HEK293 (cell line): ENCODE measurements around the gene ATXN2.
A peak's percentile ranks its signal among the peaks of the same experiment; 100 is the strongest.

Experiments used
- IKZF3 ChIP-seq: fragments of 450-650 bp; IDR thresholded peaks from 2 replicates; pipeline ENCODE4 v1.5.0; 2018; ENCODE audit warnings: missing biosample characterization, mild to moderate bottlenecking, missing genetic modification characterization, moderate library complexity
- MEIS1 ChIP-seq: sonication (generic); formaldehyde crosslinking; IDR thresholded peaks from 2 replicates; pipeline ENCODE4 v1.8.1; 2022; ENCODE audit warnings: missing genetic modification reagents, mild to moderate bottlenecking, borderline replicate concordance
- OSR2 ChIP-seq: fragments of 450-650 bp; formaldehyde crosslinking; IDR thresholded peaks from 2 replicates; pipeline ENCODE4 v1.5.1; 2016; ENCODE audit warnings: missing biosample characterization, missing genetic modification characterization
- TCF7L2 ChIP-seq: IDR thresholded peaks from 2 replicates; pipeline ENCODE4 v1.6.1; 2011; ENCODE audit warnings: low read depth, mild to moderate bottlenecking, inconsistent platforms, low read length, moderate library complexity, borderline replicate concordance
- ZBTB17 ChIP-seq: fragments of 450-650 bp; formaldehyde crosslinking; IDR thresholded peaks from 2 replicates; pipeline ENCODE4 v1.5.1; 2016; ENCODE audit warnings: missing biosample characterization, missing genetic modification characterization
- ZIC2 ChIP-seq: fragments of 450-650 bp; formaldehyde crosslinking; IDR thresholded peaks from 2 replicates; pipeline ENCODE4 v1.5.1; 2016; ENCODE audit warnings: missing biosample characterization, missing genetic modification characterization
- ZNF146 ChIP-seq: fragments of 450-650 bp; formaldehyde crosslinking; IDR thresholded peaks from 2 replicates; pipeline ENCODE4 v1.5.1; 2016; ENCODE audit warnings: missing biosample characterization, missing genetic modification characterization
- ZNF16 ChIP-seq: fragments of 450-650 bp; formaldehyde crosslinking; IDR thresholded peaks from 2 replicates; pipeline ENCODE4 v1.5.1; 2016; ENCODE audit warnings: low read depth, missing biosample characterization, missing genetic modification characterization
- ZNF214 ChIP-seq: fragments of 450-650 bp; formaldehyde crosslinking; IDR thresholded peaks from 2 replicates; pipeline ENCODE4 v1.5.1; 2017; ENCODE audit warnings: missing biosample characterization, mild to moderate bottlenecking, missing genetic modification characterization, borderline replicate concordance
- ZNF223 ChIP-seq: fragments of 450-650 bp; formaldehyde crosslinking; IDR thresholded peaks from 2 replicates; pipeline ENCODE4 v1.5.1; 2016; ENCODE audit warnings: missing biosample characterization, missing genetic modification characterization
- ZNF37A ChIP-seq: fragments of 450-650 bp; IDR thresholded peaks from 2 replicates; pipeline ENCODE4 v1.5.1; 2018; ENCODE audit warnings: missing biosample characterization, missing genetic modification characterization
- ZNF433 ChIP-seq: fragments of 450-650 bp; formaldehyde crosslinking; IDR thresholded peaks from 2 replicates; pipeline ENCODE4 v1.5.1; 2016; ENCODE audit warnings: missing biosample characterization, missing genetic modification characterization, low read depth
- ZNF658 ChIP-seq: fragments of 450-650 bp; formaldehyde crosslinking; IDR thresholded peaks from 2 replicates; pipeline ENCODE4; 2016; ENCODE audit warnings: missing biosample characterization, missing genetic modification characterization
- ZNF785 ChIP-seq: fragments of 450-650 bp; formaldehyde crosslinking; IDR thresholded peaks from 2 replicates; pipeline ENCODE4 v1.5.1; 2016; ENCODE audit warnings: missing biosample characterization, missing genetic modification characterization
- TF ChIP-seq, protein P1 (sequence below): fragments of 450-650 bp; formaldehyde crosslinking; IDR thresholded peaks from 2 replicates; pipeline ENCODE4 v1.5.1; 2016; ENCODE audit warnings: missing biosample characterization, missing genetic modification characterization
- TF ChIP-seq, protein P2 (sequence below): fragments of 450-650 bp; formaldehyde crosslinking; IDR thresholded peaks from 2 replicates; pipeline ENCODE4 v1.5.1; 2016; ENCODE audit warnings: missing biosample characterization, missing genetic modification characterization
- TF ChIP-seq, protein P3 (sequence below): fragments of 450-650 bp; formaldehyde crosslinking; IDR thresholded peaks from 2 replicates; pipeline ENCODE4 v1.5.1; 2016; ENCODE audit warnings: missing biosample characterization, missing genetic modification characterization
- TF ChIP-seq, protein P4 (sequence below): fragments of 450-650 bp; formaldehyde crosslinking; IDR thresholded peaks from 2 replicates; pipeline ENCODE4 v1.5.1; 2016; ENCODE audit warnings: missing biosample characterization, missing genetic modification characterization
- TF ChIP-seq, protein P5 (sequence below): sonication (generic); formaldehyde crosslinking; IDR thresholded peaks from 2 replicates; pipeline ENCODE4 v1.8.1; 2022; ENCODE audit warnings: mild to moderate bottlenecking, moderate library complexity, missing genetic modification reagents
- TF ChIP-seq, protein P6 (sequence below): fragments of 450-650 bp; formaldehyde crosslinking; IDR thresholded peaks from 2 replicates; pipeline ENCODE4 v1.5.1; 2016; ENCODE audit warnings: missing biosample characterization, missing genetic modification characterization
- TF ChIP-seq, protein P7 (sequence below): fragments of 450-650 bp; formaldehyde crosslinking; IDR thresholded peaks from 2 replicates; pipeline ENCODE4 v1.5.1; 2016; ENCODE audit warnings: missing biosample characterization, missing genetic modification characterization

The ATXN2 gene

DNA sequence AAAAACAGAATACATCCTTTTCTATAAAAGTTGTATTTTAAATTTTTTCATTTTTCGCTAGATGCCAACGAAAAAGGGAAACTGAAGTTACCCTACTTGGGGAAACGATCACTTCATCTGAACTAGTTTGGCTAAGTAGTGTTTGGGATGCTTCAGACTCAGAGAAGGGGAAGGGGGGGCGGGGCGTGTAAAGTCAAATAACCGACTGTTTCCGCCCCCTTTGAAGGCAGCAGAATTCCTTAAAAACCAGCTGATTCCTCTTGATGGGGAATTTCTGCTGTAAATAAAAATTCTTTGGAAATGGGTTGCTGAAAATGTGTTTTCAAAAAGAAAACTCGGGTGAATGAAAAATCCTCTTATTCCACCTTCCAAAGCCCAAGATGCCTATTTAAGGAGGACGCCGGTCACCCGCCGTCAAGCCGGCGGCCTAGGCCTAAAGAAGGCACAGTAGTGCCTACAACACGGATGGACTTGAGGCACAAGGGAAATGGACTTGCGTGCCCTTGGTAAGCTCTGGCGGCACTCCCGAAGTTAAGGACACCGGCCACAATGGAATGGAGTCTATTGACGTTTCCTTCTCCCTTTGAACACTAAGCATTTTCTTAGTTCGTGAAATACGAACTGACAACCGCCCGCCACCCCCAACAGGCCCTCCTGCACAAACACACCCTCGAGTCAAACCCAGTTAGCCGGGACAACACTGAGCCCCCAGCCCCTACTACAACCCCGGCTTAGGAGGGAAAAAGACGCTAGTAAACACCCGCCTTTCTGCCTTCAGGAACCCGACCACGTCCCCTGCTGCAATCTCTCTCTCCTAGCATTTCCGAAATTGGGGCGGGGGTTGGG, 1.9 kb downstream of the ATXN2 start (continued):
- TF ChIP-seq, protein P1, sequence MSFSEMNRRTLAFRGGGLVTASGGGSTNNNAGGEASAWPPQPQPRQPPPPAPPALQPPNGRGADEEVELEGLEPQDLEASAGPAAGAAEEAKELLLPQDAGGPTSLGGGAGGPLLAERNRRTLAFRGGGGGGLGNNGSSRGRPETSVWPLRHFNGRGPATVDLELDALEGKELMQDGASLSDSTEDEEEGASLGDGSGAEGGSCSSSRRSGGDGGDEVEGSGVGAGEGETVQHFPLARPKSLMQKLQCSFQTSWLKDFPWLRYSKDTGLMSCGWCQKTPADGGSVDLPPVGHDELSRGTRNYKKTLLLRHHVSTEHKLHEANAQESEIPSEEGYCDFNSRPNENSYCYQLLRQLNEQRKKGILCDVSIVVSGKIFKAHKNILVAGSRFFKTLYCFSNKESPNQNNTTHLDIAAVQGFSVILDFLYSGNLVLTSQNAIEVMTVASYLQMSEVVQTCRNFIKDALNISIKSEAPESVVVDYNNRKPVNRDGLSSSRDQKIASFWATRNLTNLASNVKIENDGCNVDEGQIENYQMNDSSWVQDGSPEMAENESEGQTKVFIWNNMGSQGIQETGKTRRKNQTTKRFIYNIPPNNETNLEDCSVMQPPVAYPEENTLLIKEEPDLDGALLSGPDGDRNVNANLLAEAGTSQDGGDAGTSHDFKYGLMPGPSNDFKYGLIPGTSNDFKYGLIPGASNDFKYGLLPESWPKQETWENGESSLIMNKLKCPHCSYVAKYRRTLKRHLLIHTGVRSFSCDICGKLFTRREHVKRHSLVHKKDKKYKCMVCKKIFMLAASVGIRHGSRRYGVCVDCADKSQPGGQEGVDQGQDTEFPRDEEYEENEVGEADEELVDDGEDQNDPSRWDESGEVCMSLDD, result no peak
- TF ChIP-seq ZBTB17 (tag by site-specific recombination) (peak; percentile 79; the same call in 1 of the 2 replicates), ZNF658 (tag by site-specific recombination) (no peak), ZNF223 (tag by site-specific recombination) (no peak), TCF7L2 (no peak), ZNF37A (tag by site-specific recombination) (no peak), OSR2 (tag by site-specific recombination) (no peak), ZIC2 (tag by site-specific recombination) (no peak; the same call in 1 of the 2 replicates), ZNF16 (no peak), ZNF433 (tag by site-specific recombination) (no peak), ZNF785 (no peak), ZNF214 (tag by site-specific recombination) (no peak), ZNF146 (no peak), IKZF3 (tag by site-specific recombination) (peak; percentile 72), MEIS1 (CRISPR knock-in tag) (no peak)
- TF ChIP-seq, protein P2, sequence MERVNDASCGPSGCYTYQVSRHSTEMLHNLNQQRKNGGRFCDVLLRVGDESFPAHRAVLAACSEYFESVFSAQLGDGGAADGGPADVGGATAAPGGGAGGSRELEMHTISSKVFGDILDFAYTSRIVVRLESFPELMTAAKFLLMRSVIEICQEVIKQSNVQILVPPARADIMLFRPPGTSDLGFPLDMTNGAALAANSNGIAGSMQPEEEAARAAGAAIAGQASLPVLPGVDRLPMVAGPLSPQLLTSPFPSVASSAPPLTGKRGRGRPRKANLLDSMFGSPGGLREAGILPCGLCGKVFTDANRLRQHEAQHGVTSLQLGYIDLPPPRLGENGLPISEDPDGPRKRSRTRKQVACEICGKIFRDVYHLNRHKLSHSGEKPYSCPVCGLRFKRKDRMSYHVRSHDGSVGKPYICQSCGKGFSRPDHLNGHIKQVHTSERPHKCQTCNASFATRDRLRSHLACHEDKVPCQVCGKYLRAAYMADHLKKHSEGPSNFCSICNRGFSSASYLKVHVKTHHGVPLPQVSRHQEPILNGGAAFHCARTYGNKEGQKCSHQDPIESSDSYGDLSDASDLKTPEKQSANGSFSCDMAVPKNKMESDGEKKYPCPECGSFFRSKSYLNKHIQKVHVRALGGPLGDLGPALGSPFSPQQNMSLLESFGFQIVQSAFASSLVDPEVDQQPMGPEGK (tag by site-specific recombination), result no peak
- TF ChIP-seq, protein P3, sequence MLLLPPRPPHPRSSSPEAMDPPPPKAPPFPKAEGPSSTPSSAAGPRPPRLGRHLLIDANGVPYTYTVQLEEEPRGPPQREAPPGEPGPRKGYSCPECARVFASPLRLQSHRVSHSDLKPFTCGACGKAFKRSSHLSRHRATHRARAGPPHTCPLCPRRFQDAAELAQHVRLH (tag by site-specific recombination), result peak; percentile 26; the same call in 1 of the 2 replicates
- TF ChIP-seq, protein P4, sequence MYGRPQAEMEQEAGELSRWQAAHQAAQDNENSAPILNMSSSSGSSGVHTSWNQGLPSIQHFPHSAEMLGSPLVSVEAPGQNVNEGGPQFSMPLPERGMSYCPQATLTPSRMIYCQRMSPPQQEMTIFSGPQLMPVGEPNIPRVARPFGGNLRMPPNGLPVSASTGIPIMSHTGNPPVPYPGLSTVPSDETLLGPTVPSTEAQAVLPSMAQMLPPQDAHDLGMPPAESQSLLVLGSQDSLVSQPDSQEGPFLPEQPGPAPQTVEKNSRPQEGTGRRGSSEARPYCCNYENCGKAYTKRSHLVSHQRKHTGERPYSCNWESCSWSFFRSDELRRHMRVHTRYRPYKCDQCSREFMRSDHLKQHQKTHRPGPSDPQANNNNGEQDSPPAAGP (tag by site-specific recombination), result 0 out of 2 replicates have a peak, but pooled peaks have one; percentile 19
- TF ChIP-seq, protein P5, sequence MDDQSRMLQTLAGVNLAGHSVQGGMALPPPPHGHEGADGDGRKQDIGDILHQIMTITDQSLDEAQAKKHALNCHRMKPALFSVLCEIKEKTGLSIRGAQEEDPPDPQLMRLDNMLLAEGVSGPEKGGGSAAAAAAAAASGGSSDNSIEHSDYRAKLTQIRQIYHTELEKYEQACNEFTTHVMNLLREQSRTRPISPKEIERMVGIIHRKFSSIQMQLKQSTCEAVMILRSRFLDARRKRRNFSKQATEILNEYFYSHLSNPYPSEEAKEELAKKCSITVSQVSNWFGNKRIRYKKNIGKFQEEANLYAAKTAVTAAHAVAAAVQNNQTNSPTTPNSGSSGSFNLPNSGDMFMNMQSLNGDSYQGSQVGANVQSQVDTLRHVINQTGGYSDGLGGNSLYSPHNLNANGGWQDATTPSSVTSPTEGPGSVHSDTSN, result no peak
- TF ChIP-seq, protein P6, sequence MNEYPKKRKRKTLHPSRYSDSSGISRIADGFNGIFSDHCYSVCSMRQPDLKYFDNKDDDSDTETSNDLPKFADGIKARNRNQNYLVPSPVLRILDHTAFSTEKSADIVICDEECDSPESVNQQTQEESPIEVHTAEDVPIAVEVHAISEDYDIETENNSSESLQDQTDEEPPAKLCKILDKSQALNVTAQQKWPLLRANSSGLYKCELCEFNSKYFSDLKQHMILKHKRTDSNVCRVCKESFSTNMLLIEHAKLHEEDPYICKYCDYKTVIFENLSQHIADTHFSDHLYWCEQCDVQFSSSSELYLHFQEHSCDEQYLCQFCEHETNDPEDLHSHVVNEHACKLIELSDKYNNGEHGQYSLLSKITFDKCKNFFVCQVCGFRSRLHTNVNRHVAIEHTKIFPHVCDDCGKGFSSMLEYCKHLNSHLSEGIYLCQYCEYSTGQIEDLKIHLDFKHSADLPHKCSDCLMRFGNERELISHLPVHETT (tag by site-specific recombination), result 0 out of 2 replicates have a peak, but pooled peaks have one; percentile 50
- TF ChIP-seq, protein P7, sequence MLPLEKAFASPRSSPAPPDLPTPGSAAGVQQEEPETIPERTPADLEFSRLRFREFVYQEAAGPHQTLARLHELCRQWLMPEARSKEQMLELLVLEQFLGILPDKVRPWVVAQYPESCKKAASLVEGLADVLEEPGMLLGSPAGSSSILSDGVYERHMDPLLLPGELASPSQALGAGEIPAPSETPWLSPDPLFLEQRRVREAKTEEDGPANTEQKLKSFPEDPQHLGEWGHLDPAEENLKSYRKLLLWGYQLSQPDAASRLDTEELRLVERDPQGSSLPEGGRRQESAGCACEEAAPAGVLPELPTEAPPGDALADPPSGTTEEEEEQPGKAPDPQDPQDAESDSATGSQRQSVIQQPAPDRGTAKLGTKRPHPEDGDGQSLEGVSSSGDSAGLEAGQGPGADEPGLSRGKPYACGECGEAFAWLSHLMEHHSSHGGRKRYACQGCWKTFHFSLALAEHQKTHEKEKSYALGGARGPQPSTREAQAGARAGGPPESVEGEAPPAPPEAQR (tag by site-specific recombination), result no peak
